Chondrocyte (in vitro differentiated cells): ENCODE data around the gene TICAM1. TPM values are rescaled to one million over a fixed set of nuclear protein-coding genes. Genes with fewer than 3 reads are reported as not detected.
A peak's percentile ranks its signal among the peaks of the same experiment; 100 is the strongest.

ENCODE experiments used
- DNase-seq: peaks from one replicate; pipeline ENCODE4 v3.0.0; 2021; ENCODE audit warnings: mixed read lengths, low spot score
- H3K27ac Mint-ChIP-seq: one replicate; pipeline ENCODE4 v1.8.0; 2021; ENCODE audit warnings: mild to moderate bottlenecking, moderate library complexity, mixed read lengths; ENCODE audit not compliant: unreplicated experiment
- H3K27me3 Mint-ChIP-seq: 2 replicates; pipeline ENCODE4 v1.8.0; 2021; ENCODE audit warnings: low read depth, mixed read lengths
- H3K36me3 Mint-ChIP-seq: 2 replicates; pipeline ENCODE4 v1.8.0; 2021; ENCODE audit warnings: low read depth, mixed read lengths
- H3K4me1 Mint-ChIP-seq: 2 replicates; pipeline ENCODE4 v1.8.0; 2021; ENCODE audit warnings: low read depth, mild to moderate bottlenecking, mixed read lengths
- H3K4me3 Mint-ChIP-seq: one replicate; pipeline ENCODE4 v1.8.0; 2021; ENCODE audit warnings: mild to moderate bottlenecking, moderate library complexity, mixed read lengths; ENCODE audit not compliant: unreplicated experiment
- H3K9me3 Mint-ChIP-seq: 2 replicates; pipeline ENCODE4 v1.8.0; 2021; ENCODE audit warnings: low read depth, mixed read lengths
- CTCF ChIP-seq: fragments of 200-600 bp; sonication (generic); IDR thresholded peaks from 2 replicates; pipeline ENCODE4 v1.5.0; 2021; ENCODE audit warnings: antibody characterized with exemption, mild to moderate bottlenecking, moderate library complexity
- microRNA-seq: library from miRNA; unstranded; fragments of <30 nt; microRNA quantifications from one replicate; pipeline ENCODE4 v1.2.0, GENCODE V29; 2020; ENCODE audit warnings: borderline number of aligned reads
- total RNA-seq: library from RNA; stranded (reverse); gene quantifications from 3 replicates; pipeline ENCODE4 v1.2.1, GENCODE V29; 2021

Gene TICAM1
- total RNA-seq, 1 donor from 2014 or later, result 12.3 TPM

GRCh38 chr19:4775627-4776152 is 55.8 kb downstream of the TICAM1 start:
- DNase-seq, result no peak
- Mint-ChIP-seq H3K36me3 (peaks cover 1% of the 10 kb centered on the region), H3K9me3 (no peaks in the 10 kb centered on the region), H3K4me1 (no peaks in the 10 kb centered on the region), H3K27me3 (peaks cover 27% of the 10 kb centered on the region), H3K4me3 (no peak overlapping the region), H3K27ac (no peak overlapping the region)
- TF ChIP-seq CTCF, result no peak

DNA sequence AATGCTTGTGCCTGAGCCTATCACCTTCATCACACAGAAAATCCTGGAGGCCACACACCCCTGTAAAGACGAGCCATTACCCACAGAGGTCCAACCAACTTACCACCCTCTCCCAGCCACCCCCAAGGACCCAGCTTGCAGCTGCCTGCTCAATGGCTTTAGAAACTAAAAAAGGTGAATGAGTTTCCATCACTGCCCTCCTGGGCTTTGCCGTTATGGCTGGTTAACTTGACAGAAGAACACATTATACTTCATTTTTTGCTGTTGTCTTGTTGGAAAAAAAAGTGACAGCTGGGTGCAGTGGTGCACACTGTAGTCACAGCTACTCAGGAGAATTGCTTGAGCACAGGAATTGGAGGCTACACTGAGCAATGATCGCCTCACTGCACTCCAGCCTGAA is 57.4 kb downstream of the TICAM1 start:
- Mint-ChIP-seq H3K4me3 (no peak overlapping the region), H3K36me3 (peaks cover 1% of the 10 kb centered on the region), H3K27me3 (peaks cover 27% of the 10 kb centered on the region), H3K9me3 (peaks cover 3% of the 10 kb centered on the region), H3K4me1 (peaks cover 5% of the 10 kb centered on the region), H3K27ac (no peak overlapping the region)
- no peak for TF ChIP-seq CTCF
- no peak for DNase-seq

GRCh38 chr19:4773047-4773640 is 58.4 kb downstream of the TICAM1 start:
- Mint-ChIP-seq H3K36me3 (peaks cover 1% of the 10 kb centered on the region), H3K4me3 (no peak overlapping the region), H3K27ac (no peak overlapping the region), H3K27me3 (peaks cover 22% of the 10 kb centered on the region), H3K9me3 (peaks cover 3% of the 10 kb centered on the region), H3K4me1 (peaks cover 5% of the 10 kb centered on the region)
- no peak for TF ChIP-seq CTCF
- no peak for DNase-seq

GRCh38 chr19:4772566-4772965 is 58.9 kb downstream of the TICAM1 start:
- Mint-ChIP-seq H3K36me3 (peaks cover 1% of the 10 kb centered on the region), H3K4me3 (no peak overlapping the region), H3K4me1 (peaks cover 5% of the 10 kb centered on the region), H3K27ac (no peak overlapping the region), H3K27me3 (peaks cover 20% of the 10 kb centered on the region), H3K9me3 (peaks cover 3% of the 10 kb centered on the region)
- no peak for DNase-seq
- TF ChIP-seq CTCF, result no peak

DNA sequence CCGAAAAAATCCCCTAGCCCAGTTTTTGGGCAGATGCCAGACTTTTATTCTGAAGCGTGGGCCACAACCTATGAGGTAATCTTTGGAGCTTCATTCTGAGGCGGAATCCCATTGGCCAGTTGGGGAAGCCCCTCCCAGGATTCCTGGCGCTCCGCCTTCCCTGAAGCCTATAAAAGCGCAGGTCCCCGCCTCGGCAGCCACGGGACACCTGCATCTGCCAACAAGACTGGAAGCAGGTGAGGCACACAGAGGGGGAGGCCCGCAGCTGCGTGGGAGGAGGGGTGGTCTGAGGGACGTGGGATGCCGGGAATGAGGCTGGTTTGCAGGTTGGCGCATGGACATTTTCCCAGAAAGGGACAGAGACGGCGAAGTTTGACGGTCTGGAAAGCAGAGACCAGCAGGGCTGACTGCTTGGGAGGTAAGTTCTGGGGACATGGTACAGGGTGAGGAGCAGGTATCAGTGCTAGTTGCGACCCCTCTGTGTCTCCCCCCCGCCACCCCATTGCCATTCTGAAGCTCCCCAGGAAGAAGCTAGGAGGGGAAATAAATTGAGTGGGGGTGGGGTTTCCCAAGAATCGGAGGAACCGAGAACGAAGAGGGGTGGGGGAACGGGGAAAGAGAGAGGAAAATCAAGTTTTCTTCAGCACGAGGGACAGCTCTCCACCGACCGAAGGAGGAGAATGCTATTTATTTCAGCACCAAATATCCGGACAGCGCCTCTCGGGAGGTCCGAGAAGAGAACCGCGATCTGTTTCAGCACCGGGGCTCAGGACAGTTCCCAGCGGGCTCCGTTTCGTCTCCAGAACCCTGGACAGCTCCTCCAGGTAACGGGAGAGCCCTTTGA is 62.4 kb downstream of the TICAM1 start:
- Mint-ChIP-seq H3K4me1 (peaks cover 5% of the 10 kb centered on the region), H3K9me3 (peaks cover 3% of the 10 kb centered on the region), H3K4me3 (no peak overlapping the region), H3K27ac (no peak overlapping the region), H3K36me3 (peaks cover 1% of the 10 kb centered on the region), H3K27me3 (peaks cover 18% of the 10 kb centered on the region)
- TF ChIP-seq CTCF, result no peak
- peak; percentile 92 for DNase-seq

Small RNA genes lying within 50 kb of the gene (microRNA-seq; reads per million reads assigned to microRNA genes)
- not detected for gene MIR7-3

Other genes starting within 250 kb of the TICAM1 start
- gene TNFAIP8L1, start 192.2 kb downstream of the TICAM1 start, total RNA-seq, result 2.0 to 4.2 TPM (median 3.9 TPM) in 3 replicates
- gene MYDGF, start 161.4 kb downstream of the TICAM1 start, total RNA-seq, result 124 to 130 TPM (median 124 TPM) in 3 replicates
- 31.5 to 41.5 TPM (median 38.7 TPM) in 3 replicates for gene DPP9, start 107.9 kb downstream of the TICAM1 start, total RNA-seq
- gene FEM1A, start 40.0 kb downstream of the TICAM1 start, total RNA-seq, result 11.1 to 12.3 TPM (median 11.4 TPM) in 3 replicates
- 91.8 to 93.2 TPM (median 93.0 TPM) in 3 replicates for gene PLIN3, start 36.0 kb upstream of the TICAM1 start, total RNA-seq
- gene ARRDC5, start 71.2 kb upstream of the TICAM1 start, total RNA-seq, result 0.41 TPM in 1 of 3 replicates, not detected in the others
- 15.7 to 42.5 TPM (median 17.4 TPM) in 3 replicates for gene UHRF1, start 77.8 kb upstream of the TICAM1 start, total RNA-seq
- gene KDM4B, start 137.4 kb upstream of the TICAM1 start, total RNA-seq, result 50.7 to 53.2 TPM (median 52.2 TPM) in 3 replicates